ENCODE data around the gene SSH2.

SSH2 gene

GRCh38 chr17:29718446-29719039, 211.5 kb downstream of the SSH2 start:
- peaks cover 25% of the 10 kb centered on the region for H3K79me2 ChIP-seq (ENCODE audit: insufficient read depth, low read length)
- H3K27ac ChIP-seq (ENCODE audit: low read depth, low read length): no peak overlapping the region
- no peaks in the 10 kb centered on the region for H3K27me3 ChIP-seq (ENCODE audit: low read length)
- no peak overlapping the region for H3K4me2 ChIP-seq (ENCODE audit: low read depth, low read length, poor library complexity, severe bottlenecking)
- no peaks in the 10 kb centered on the region for H3K9me3 ChIP-seq (ENCODE audit: insufficient read depth, low read length)
- H2AFZ ChIP-seq (ENCODE audit: low read depth, low read length, severe bottlenecking): no peak overlapping the region
- no peak overlapping the region for H3K4me3 ChIP-seq (ENCODE audit: insufficient read depth, low read length, poor library complexity, severe bottlenecking)
- TF ChIP-seq, protein P1, sequence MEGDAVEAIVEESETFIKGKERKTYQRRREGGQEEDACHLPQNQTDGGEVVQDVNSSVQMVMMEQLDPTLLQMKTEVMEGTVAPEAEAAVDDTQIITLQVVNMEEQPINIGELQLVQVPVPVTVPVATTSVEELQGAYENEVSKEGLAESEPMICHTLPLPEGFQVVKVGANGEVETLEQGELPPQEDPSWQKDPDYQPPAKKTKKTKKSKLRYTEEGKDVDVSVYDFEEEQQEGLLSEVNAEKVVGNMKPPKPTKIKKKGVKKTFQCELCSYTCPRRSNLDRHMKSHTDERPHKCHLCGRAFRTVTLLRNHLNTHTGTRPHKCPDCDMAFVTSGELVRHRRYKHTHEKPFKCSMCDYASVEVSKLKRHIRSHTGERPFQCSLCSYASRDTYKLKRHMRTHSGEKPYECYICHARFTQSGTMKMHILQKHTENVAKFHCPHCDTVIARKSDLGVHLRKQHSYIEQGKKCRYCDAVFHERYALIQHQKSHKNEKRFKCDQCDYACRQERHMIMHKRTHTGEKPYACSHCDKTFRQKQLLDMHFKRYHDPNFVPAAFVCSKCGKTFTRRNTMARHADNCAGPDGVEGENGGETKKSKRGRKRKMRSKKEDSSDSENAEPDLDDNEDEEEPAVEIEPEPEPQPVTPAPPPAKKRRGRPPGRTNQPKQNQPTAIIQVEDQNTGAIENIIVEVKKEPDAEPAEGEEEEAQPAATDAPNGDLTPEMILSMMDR (IDR thresholded peaks at IDR 0.05; ENCODE audit: insufficient read depth, low read length, poor library complexity, severe bottlenecking): no peak
- TF ChIP-seq EZH2phosphoT487 (conservative IDR thresholded peaks at IDR 0.05; ENCODE audit: low read length): no peak
- no peak overlapping the region for H3K9ac ChIP-seq (ENCODE audit: low read length)
- peaks cover 17% of the 10 kb centered on the region for H3F3A ChIP-seq (ENCODE audit: insufficient read depth)
- H4K20me1 ChIP-seq (ENCODE audit: low read depth, low read length): no peaks in the 10 kb centered on the region
- H3K36me3 ChIP-seq (ENCODE audit: low read length): 0 out of 2 replicates have a peak, but pooled peaks cover 3% of the 10 kb centered on the region
- no peaks in the 10 kb centered on the region for H3K9me2 ChIP-seq (replicated peaks; ENCODE audit: insufficient read depth, low read length)

GRCh38 chr17:29717817-29718216, 212.2 kb downstream of the SSH2 start:
- H3K9me2 ChIP-seq (replicated peaks; ENCODE audit: insufficient read depth, low read length): no peaks in the 10 kb centered on the region
- H4K20me1 ChIP-seq (ENCODE audit: low read depth, low read length): no peaks in the 10 kb centered on the region
- H3K79me2 ChIP-seq (ENCODE audit: insufficient read depth, low read length): peaks cover 25% of the 10 kb centered on the region
- no peaks in the 10 kb centered on the region for H3K27me3 ChIP-seq (ENCODE audit: low read length)
- no peak overlapping the region for H3K4me3 ChIP-seq (ENCODE audit: insufficient read depth, low read length, poor library complexity, severe bottlenecking)
- H3K4me2 ChIP-seq (ENCODE audit: low read depth, low read length, poor library complexity, severe bottlenecking): no peak overlapping the region
- no peaks in the 10 kb centered on the region for H3K9me3 ChIP-seq (ENCODE audit: insufficient read depth, low read length)
- no peak for TF ChIP-seq EZH2phosphoT487 (conservative IDR thresholded peaks at IDR 0.05; ENCODE audit: low read length)
- TF ChIP-seq, protein P1 (IDR thresholded peaks at IDR 0.05; ENCODE audit: insufficient read depth, low read length, poor library complexity, severe bottlenecking): no peak
- no peak overlapping the region for H3K9ac ChIP-seq (ENCODE audit: low read length)
- H2AFZ ChIP-seq (ENCODE audit: low read depth, low read length, severe bottlenecking): no peak overlapping the region
- 0 out of 2 replicates have a peak, but pooled peaks cover 3% of the 10 kb centered on the region for H3K36me3 ChIP-seq (ENCODE audit: low read length)
- peaks cover 9% of the 10 kb centered on the region for H3F3A ChIP-seq (ENCODE audit: insufficient read depth)
- no peak overlapping the region for H3K27ac ChIP-seq (ENCODE audit: low read depth, low read length)

GRCh38 chr17:29716566-29716965, 213.5 kb downstream of the SSH2 start:
- Histone ChIP-seq H2AFZ (ENCODE audit: low read depth, low read length, severe bottlenecking) (no peak overlapping the region), H3K9me3 (ENCODE audit: insufficient read depth, low read length) (no peaks in the 10 kb centered on the region), H3K36me3 (ENCODE audit: low read length) (0 out of 2 replicates have a peak, but pooled peaks cover 3% of the 10 kb centered on the region), H3K4me2 (ENCODE audit: low read depth, low read length, poor library complexity, severe bottlenecking) (no peak overlapping the region), H3K9me2 (replicated peaks; ENCODE audit: insufficient read depth, low read length) (no peaks in the 10 kb centered on the region), H4K20me1 (ENCODE audit: low read depth, low read length) (no peaks in the 10 kb centered on the region), H3K79me2 (ENCODE audit: insufficient read depth, low read length) (peaks cover 19% of the 10 kb centered on the region), H3K4me3 (ENCODE audit: insufficient read depth, low read length, poor library complexity, severe bottlenecking) (no peak overlapping the region), H3K27ac (ENCODE audit: low read depth, low read length) (no peak overlapping the region), H3F3A (ENCODE audit: insufficient read depth) (peaks cover 3% of the 10 kb centered on the region; the same call in 1 of the 2 replicates), H3K9ac (ENCODE audit: low read length) (no peak overlapping the region), H3K27me3 (ENCODE audit: low read length) (no peaks in the 10 kb centered on the region)
- TF ChIP-seq, protein P1 (IDR thresholded peaks at IDR 0.05; ENCODE audit: insufficient read depth, low read length, poor library complexity, severe bottlenecking): no peak
- no peak for TF ChIP-seq EZH2phosphoT487 (conservative IDR thresholded peaks at IDR 0.05; ENCODE audit: low read length)

Measured in SU-DHL-6 (cell line).